Testis (tissue), 2 donors: ENCODE results near the gene INPP5B.

Experiments
- CTCF ChIP-seq, 3 experiments: fragments of 450-650 bp in 2 of 3; fragments of 200-600 bp in 1 of 3; sonication (generic) in 1 of 3; IDR thresholded peaks; one replicate each; pipeline ENCODE4 v1.5.1; 2016 to 2019; ENCODE audit warnings: antibody characterized with exemption in 3 of 3, mild to moderate bottlenecking in 2 of 3, moderate library complexity in 1 of 3
- POLR2A ChIP-seq: fragments of 450-650 bp; IDR thresholded peaks from one replicate; pipeline ENCODE4 v1.6.1; 2017; ENCODE audit warnings: antibody characterized with exemption, mild to moderate bottlenecking, moderate library complexity

- no peak for TF ChIP-seq CTCF (IDR thresholded peaks at IDR 0.05)
- no peak for TF ChIP-seq POLR2A
These were observed 87.8 kb downstream of the INPP5B start for GRCh38 chr1:37858931-37859506.
